ENCODE measurements around the gene STRA8.
A peak's percentile ranks its signal among the peaks of the same experiment; 100 is the strongest.

STRA8 gene

DNA sequence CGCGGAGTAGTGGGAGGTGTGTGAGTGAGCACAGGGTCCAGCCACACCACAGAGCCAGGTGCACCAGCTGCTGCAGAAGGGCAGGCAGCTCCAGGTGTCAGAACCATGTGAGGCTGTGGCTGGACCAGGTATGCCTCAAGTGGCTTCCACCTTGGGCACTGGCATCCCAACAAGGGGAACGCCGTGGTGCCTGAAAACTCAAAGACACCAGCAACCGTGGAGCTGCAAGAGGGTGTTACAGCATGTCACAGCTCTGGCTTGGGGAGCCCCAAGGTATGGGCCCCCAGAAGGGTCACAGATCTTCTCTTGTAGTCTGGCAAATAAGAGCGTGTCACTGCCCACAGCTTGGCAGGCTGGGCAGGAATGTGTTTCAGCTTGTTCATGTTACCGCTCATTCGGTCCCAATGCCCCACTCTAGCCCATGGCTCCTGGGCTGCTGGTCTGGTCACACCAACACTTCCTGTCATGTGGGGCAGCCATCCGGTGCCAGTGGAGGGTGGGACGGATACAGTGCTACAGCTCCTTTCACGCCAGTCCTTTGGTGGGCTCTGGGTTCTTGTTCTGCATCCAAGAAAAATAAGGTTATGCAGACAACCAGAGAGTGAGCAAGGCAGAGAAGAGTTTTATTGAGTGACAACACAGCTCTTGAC, 29.8 kb downstream of the STRA8 start:
- no peak for DNase-seq (ENCODE audit: extremely low read depth in 1 of 2, low read depth in 1 of 2)

- no peak for DNase-seq (ENCODE audit: extremely low read depth in 1 of 2, low read depth in 1 of 2)
Observed at GRCh38 chr7:135265637-135266036, 32.0 kb downstream of the STRA8 start.

GRCh38 chr7:135269921-135270320, 36.3 kb downstream of the STRA8 start:
- DNase-seq (ENCODE audit: extremely low read depth in 1 of 2, low read depth in 1 of 2), result no peak

- no peak for DNase-seq (ENCODE audit: extremely low read depth in 1 of 2, low read depth in 1 of 2)
Observed at GRCh38 chr7:135270577-135271254, 37.1 kb downstream of the STRA8 start.

- no peak for DNase-seq (ENCODE audit: extremely low read depth in 1 of 2, low read depth in 1 of 2)
Observed at GRCh38 chr7:135271255-135271615, 37.6 kb downstream of the STRA8 start.

- DNase-seq (ENCODE audit: extremely low read depth in 1 of 2, low read depth in 1 of 2), result no peak
Observed at GRCh38 chr7:135272303-135272702, 38.7 kb downstream of the STRA8 start.

- DNase-seq (ENCODE audit: extremely low read depth in 1 of 2, low read depth in 1 of 2), result no peak
Observed at GRCh38 chr7:135273581-135273980, 39.9 kb downstream of the STRA8 start.

GRCh38 chr7:135274495-135275268, 41.0 kb downstream of the STRA8 start:
- DNase-seq (ENCODE audit: extremely low read depth in 1 of 2, low read depth in 1 of 2), result peak; percentile 25 to 50

DNA sequence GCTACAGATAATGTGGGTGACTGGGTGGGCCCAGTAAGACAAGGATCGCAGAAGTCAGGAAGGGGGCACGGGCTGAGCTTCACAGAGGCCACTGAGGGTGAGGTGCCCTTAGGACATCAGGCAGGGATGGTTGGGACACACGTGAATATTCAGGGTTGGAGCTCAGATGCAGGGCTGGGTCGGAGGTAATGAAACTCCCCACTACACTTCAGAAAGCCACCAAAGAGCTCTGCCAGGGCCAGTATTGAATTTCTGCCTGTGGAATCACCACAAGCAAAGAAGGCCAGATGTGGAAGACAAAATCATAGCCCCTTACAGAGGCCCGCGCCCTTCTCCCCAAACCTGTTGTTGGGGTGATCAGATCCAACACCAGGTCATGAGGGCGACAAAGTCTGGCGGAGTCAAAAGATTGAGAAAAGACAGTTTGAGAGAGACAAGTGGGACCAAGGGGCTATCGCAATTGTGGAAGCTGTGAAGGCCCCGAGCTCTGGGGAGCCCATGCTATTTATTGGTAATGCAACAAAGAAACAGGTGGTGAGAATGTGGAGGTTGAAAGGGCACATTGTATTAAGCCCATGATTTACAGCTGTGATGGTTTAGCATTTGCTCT, 42.4 kb downstream of the STRA8 start:
- DNase-seq (ENCODE audit: extremely low read depth in 1 of 2, low read depth in 1 of 2), result no peak

- DNase-seq (ENCODE audit: extremely low read depth in 1 of 2, low read depth in 1 of 2), result no peak
Observed at GRCh38 chr7:135277161-135277560, 43.5 kb downstream of the STRA8 start.

DNA sequence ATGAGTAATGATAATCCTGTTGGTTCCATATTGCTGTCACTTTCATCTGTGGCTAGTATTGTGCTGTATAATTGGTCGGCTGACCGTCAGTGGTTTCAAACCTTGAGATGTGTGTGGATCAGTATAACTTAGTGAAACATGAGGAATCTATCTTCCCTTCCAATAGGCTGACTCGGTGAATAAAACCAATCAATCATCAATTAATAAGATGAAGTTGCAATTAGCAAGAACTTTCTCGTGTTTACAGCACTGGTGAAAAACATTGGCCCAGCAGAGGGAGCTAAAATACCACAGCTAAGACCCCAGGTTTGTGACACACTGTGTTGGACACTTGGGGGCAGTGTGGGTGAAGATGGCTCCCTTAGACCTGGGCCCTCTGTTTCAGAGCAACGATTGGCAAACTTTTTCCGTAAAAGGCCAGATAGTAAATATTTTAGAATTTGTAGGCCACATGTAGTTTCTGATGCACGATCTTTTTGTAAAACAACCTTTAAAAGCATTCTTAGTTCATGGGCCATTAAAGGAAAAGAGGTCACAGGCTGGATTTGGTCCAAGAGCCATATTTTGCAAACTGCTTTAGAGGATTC, 47.8 kb downstream of the STRA8 start:
- peak; percentile 44 to 55 for DNase-seq (ENCODE audit: extremely low read depth in 1 of 2, low read depth in 1 of 2)

DNA sequence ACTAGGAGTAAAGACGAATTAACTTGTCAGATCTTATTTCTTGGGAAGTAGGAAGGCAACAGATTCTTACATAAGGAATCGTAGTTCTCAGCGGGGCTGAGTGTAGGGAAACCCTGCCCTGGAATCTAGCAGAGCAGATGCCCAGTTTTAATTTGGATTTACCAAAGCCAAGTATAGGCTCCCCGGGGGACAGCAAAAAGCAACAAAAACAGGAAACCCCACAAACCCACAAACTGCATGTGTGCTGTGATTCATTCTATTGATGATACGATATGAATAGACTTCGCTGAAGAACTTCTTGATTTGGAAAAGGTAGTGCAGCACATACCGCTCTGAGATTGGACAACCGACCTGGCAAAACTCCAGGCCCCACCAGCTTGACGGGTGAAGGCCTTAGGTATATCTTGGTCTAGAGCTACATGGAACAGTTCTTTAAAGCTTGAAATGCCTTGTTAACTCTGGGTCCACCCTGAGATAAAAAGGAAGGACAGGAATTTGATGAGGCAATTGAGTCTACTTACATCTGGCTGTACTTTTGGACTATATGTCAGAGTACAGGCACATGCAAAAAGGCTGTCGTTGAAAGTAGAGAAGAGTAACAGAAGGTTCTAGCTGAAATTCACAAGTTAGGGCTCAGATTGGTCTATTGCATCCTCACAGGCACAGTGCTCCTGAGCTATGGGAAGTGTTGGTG, 49.1 kb downstream of the STRA8 start:
- DNase-seq (ENCODE audit: extremely low read depth in 1 of 2, low read depth in 1 of 2), result peak in 1 of 2 donors; percentile 11

- no peak for DNase-seq (ENCODE audit: extremely low read depth in 1 of 2, low read depth in 1 of 2)
Observed at GRCh38 chr7:135283959-135284638, 50.5 kb downstream of the STRA8 start.

- DNase-seq (ENCODE audit: extremely low read depth in 1 of 2, low read depth in 1 of 2), result no peak
Observed at GRCh38 chr7:135285547-135286233, 52.1 kb downstream of the STRA8 start.

GRCh38 chr7:135286876-135287275, 53.2 kb downstream of the STRA8 start:
- no peak for DNase-seq (ENCODE audit: extremely low read depth in 1 of 2, low read depth in 1 of 2)

DNA sequence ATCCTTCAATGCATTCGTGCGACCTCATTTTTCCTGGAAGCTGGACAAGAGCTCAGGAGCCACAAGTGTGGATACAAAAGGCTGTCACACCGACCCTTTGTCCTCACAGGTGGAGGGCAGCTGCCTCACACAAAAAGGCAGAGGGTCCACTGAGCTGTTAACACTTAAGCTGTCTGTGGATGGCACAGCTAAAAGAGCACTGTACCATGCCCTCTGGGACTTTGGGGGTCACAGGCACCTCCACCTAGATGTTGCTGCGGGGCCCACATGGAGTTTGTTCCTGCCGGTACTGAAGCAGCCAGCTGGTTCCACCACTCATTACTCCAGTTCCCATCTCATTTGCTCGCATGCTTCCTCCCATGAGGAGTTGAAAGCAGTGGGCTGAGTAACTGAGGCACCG, 57.0 kb downstream of the STRA8 start:
- DNase-seq (ENCODE audit: extremely low read depth in 1 of 2, low read depth in 1 of 2), result no peak

- no peak for DNase-seq (ENCODE audit: extremely low read depth in 1 of 2, low read depth in 1 of 2)
Observed at GRCh38 chr7:135291809-135292253, 58.2 kb downstream of the STRA8 start.

- no peak for DNase-seq (ENCODE audit: extremely low read depth in 1 of 2, low read depth in 1 of 2)
Observed at GRCh38 chr7:135299235-135299634, 65.6 kb downstream of the STRA8 start.
